Fibroblast of peridontal ligament (primary cell): ENCODE measurements around the gene SHISA6.
"Not testable (repeated sequence)": the region's sequence is repeated elsewhere in the genome, so short reads cannot be mapped to it uniquely, and the experiment has no call there.

Experiments
- DNase-seq: peaks from one replicate; pipeline ENCODE4 v3.0.0-alpha.2; 2010; ENCODE audit errors: extremely low read depth

SHISA6 gene

GRCh38 chr17:11302401-11303186 is 61.6 kb downstream of the SHISA6 start:
- DNase-seq: no peak

- DNase-seq: no peak
These were observed 62.9 kb downstream of the SHISA6 start for GRCh38 chr17:11303773-11304394.

GRCh38 chr17:11304568-11304967 is 63.6 kb downstream of the SHISA6 start:
- DNase-seq: no peak

DNA sequence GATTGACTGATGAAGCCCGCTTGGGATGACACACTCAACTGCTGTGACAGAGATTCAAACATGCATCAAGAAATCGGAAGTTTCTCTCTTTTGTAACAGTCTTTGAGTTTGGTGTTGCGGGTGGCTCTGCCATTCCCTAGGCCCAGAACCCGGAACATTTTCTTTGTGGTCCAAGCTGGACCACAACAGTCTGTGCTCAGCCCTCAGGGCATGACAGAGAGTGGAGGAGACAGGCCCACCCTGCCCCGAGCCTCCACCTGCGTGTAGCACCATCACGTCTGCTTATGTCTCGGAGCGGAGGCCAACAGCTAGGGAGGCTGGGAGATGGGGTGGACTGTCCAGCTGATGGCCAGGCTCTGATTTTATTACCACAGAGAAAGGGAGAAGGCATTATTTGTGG is 64.5 kb downstream of the SHISA6 start:
- DNase-seq: no peak

- no peak for DNase-seq
These were observed 67.5 kb downstream of the SHISA6 start for GRCh38 chr17:11308531-11308930.

- DNase-seq: no peak
These were observed 68.0 kb downstream of the SHISA6 start for GRCh38 chr17:11309033-11309432.

- DNase-seq: no peak
These were observed 68.8 kb downstream of the SHISA6 start for GRCh38 chr17:11309850-11310249.

DNA sequence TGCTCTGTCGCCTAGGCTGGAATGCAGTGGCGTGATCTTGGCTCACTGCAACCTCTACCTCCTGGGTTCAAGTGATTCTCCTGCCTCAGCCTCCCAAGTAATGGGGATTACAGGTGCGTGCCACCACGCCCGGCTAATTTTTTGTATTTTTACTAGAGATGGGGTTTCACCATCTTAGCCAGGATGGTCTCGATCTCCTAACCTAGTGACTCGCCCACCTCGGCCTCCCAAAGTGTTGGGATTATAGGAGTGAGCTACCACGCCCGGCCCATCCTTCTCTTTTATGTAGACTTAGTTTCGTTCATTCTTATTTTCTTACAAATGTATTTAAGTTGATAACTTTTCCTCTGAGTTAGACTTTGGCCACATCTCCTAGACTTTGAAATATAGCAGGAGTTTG is 75.4 kb downstream of the SHISA6 start:
- DNase-seq: not testable (repeated sequence)

DNA sequence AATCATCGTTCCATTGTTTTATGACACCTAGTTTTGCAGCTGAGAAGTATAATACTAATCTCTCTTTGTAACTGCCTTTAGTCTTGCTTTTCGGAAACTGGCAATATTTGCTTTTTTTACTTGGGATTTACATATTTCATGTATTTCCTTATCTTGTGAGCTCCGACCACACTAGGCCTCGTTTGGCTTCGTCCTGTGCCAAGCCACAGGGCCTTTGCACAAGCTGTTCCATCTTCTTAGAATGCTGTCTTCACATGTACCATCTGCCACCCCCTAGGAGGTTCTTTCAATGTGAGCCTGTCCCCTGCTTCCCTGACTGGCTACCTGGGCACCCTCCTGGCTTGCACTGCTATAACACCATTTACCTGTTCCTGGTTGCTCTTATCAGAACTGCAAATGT is 77.2 kb downstream of the SHISA6 start:
- DNase-seq: no peak

DNA sequence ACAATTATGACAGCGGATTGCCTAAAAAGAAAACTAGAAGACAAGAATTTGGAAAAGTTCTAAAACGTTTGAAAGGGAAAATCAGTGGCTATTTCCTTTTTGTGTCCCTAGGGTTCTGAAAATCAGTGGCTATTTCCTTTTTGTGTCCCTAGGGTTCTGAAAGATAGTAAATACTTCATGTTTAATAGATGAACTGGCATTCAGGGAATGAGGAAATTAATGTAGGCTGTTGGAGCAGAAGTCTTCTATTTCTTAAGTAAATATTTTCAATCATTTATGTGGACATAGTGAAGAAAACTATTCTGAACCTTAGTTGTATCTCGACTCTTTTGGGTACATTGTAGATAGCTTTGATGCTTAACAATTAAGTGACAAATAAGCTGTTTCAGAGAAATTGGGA is 78.9 kb downstream of the SHISA6 start:
- no peak for DNase-seq

- DNase-seq: no peak
These were observed 83.0 kb downstream of the SHISA6 start for GRCh38 chr17:11324021-11324420.

- no peak for DNase-seq
These were observed 83.9 kb downstream of the SHISA6 start for GRCh38 chr17:11324846-11325420.

GRCh38 chr17:11326492-11326891 is 85.5 kb downstream of the SHISA6 start:
- DNase-seq: no peak

DNA sequence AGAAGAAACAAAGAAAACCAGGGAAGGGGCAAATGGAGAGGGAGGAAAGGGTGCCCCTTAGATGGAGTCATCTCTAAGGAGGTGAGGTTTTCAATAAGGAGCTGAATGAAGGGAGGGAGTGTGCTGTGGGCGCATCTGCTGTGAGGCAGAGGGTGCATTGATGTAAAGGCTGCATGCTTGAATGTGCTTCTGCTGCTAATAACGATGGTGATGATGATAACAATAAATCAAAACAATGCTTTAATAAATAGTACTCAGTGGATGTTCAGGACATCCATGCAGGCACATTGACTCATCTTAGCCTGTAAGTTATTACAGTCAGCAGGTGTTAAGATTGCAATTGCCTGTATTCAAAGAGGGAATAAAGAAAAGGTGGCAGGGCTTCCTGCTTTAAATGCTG is 87.8 kb downstream of the SHISA6 start:
- no peak for DNase-seq

- no peak for DNase-seq
These were observed 89.0 kb downstream of the SHISA6 start for GRCh38 chr17:11330006-11330405.

- DNase-seq: no peak
These were observed 89.8 kb downstream of the SHISA6 start for GRCh38 chr17:11330826-11331225.

GRCh38 chr17:11331547-11332513 is 90.8 kb downstream of the SHISA6 start:
- no peak for DNase-seq

DNA sequence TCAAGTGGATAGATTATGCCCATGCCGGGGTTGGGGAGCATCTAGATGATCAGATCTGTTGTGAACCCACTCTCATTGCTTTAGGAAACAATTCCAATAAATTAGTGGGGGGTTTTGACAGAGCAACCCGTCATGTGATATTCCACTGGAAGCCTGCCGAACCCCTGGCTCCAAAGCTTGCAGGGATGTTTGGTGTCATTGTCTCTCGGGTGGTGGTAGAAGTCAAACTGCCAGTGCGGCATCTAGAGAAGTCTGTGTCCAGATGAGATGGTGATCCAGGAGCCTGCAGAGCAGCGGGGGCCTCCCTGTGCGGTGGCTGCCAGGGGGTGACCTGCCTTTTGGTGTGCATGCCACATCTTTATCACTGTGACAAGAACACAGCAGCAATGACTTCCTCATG is 91.7 kb downstream of the SHISA6 start:
- no peak for DNase-seq

- no peak for DNase-seq
These were observed 93.5 kb downstream of the SHISA6 start for GRCh38 chr17:11334493-11334892.

GRCh38 chr17:11336290-11336689 is 95.3 kb downstream of the SHISA6 start:
- no peak for DNase-seq

- no peak for DNase-seq
These were observed 99.8 kb downstream of the SHISA6 start for GRCh38 chr17:11340803-11341202.

DNA sequence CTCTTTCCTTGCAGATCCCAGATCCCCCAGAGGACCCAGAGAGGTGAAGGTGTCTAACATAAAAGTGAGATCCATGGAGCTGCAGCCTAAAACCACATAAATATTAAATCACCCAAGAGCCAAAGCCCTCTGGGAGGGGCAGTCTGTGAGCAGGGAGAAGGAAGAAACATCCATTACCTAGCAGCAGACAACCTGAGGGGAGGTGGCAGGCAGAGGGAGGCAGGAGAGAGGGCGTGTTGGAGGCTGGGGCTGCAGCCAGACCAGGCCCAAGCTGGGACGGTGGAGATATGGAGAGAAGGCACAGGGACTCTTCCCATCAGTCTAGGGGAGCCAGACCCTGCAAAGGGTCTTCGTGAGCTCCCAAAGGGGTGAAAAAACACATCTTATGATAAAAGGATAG is 101.1 kb downstream of the SHISA6 start:
- no peak for DNase-seq
